Uterus (tissue), 4 donors: Measurements from ENCODE around the gene IFNLR1. TPM values are rescaled to one million over a fixed set of nuclear protein-coding genes. Genes with fewer than 3 reads are reported as not detected.

Experiments used
- DNase-seq, 2 donors: peaks; one replicate each; pipeline ENCODE4 v3.0.0-alpha.2; 2019 to 2020
- H3K27ac ChIP-seq, 2 donors: fragments of 200-600 bp; sonication (generic); 1 replicate in 1 of 2; 2 replicates in 1 of 2; pipeline ENCODE4 v1.5.1; 2016 to 2018
- H3K27me3 ChIP-seq, 2 donors: fragments of 200-600 bp; sonication (generic); one replicate each; pipeline ENCODE4 v1.5.1; 2018 to 2019; ENCODE audit warnings: control low read depth in 1 of 2
- H3K36me3 ChIP-seq, 2 donors: fragments of 200-600 bp; sonication (generic); one replicate each; pipeline ENCODE4 v1.5.1; 2019; ENCODE audit warnings: control low read depth in 1 of 2
- H3K4me1 ChIP-seq, 2 donors: fragments of 200-600 bp; sonication (generic); one replicate each; pipeline ENCODE4 v1.5.1; 2018 to 2019; ENCODE audit warnings: control low read depth in 1 of 2
- H3K4me3 ChIP-seq, 2 donors: fragments of 200-600 bp; sonication (generic); 1 replicate in 1 of 2; 2 replicates in 1 of 2; pipeline ENCODE4 v1.5.1; 2018 to 2019; ENCODE audit warnings: mild to moderate bottlenecking in 1 of 2
- H3K9me3 ChIP-seq, 2 donors: fragments of 200-600 bp; sonication (generic); one replicate each; pipeline ENCODE4 v1.5.1; 2019; ENCODE audit warnings: control low read depth in 1 of 2
- CTCF ChIP-seq, 4 experiments: fragments of 200-600 bp in 2 of 4; fragments of 450-650 bp in 2 of 4; sonication (generic) in 2 of 4; IDR thresholded peaks; one replicate each; pipeline ENCODE4 v1.5.1; 2016 to 2019; ENCODE audit warnings: antibody characterized with exemption in 4 of 4, mild to moderate bottlenecking in 2 of 4, moderate library complexity in 1 of 4
- POLR2A ChIP-seq, 2 donors: fragments of 450-650 bp; IDR thresholded peaks; one replicate each; pipeline ENCODE4 v1.6.1; 2016; ENCODE audit warnings: antibody characterized with exemption in 2 of 2, mild to moderate bottlenecking in 1 of 2, moderate library complexity in 1 of 2
- intact Hi-C: fragments of 100-400 bp; cut with DNase I; formaldehyde crosslinking; loops from one replicate; pipeline ENCODE4 v1.15.1; 2023; ENCODE audit warnings: low total_unique reads
- total RNA-seq, 4 donors: library from RNA; depleted of rRNA in 3 of 4; stranded (reverse); fragments of >200 nt in 3 of 4; gene quantifications; one replicate each; pipeline versions ENCODE4 v1.1.0 to v1.2.4, GENCODE V29; 2014 to 2023
- donor health status: DM: yes; HTN: yes; CAD: no.

The IFNLR1 gene
- total RNA-seq, 4 donors from 2014 or later, result 0.29 to 2.6 (median 1.3) TPM; not detected in 1

GRCh38 chr1:24120965-24121364 lies 66.1 kb downstream of the IFNLR1 start:
- TF ChIP-seq POLR2A (IDR thresholded peaks at IDR 0.05) (no peak), CTCF (IDR thresholded peaks at IDR 0.05) (no peak)
- Histone ChIP-seq H3K4me1 (no peaks in the 10 kb centered on the region), H3K36me3 (no peaks in the 10 kb centered on the region), H3K27me3 (no peaks in the 10 kb centered on the region), H3K9me3 (no peaks in the 10 kb centered on the region), H3K4me3 (no peak overlapping the region), H3K27ac (no peak overlapping the region)
- intact Hi-C loops, result no loop called here
- no peak for DNase-seq

GRCh38 chr1:24119859-24120756 lies 67.0 kb downstream of the IFNLR1 start:
- Histone ChIP-seq H3K4me1 (no peaks in the 10 kb centered on the region), H3K36me3 (no peaks in the 10 kb centered on the region), H3K27ac (no peak overlapping the region), H3K27me3 (no peaks in the 10 kb centered on the region), H3K9me3 (no peaks in the 10 kb centered on the region), H3K4me3 (no peak overlapping the region)
- TF ChIP-seq POLR2A (IDR thresholded peaks at IDR 0.05) (no peak), CTCF (IDR thresholded peaks at IDR 0.05) (no peak)
- DNase-seq, result no peak
- intact Hi-C loops, result no loop called here

- Histone ChIP-seq H3K27me3 (no peaks in the 10 kb centered on the region), H3K4me1 (no peaks in the 10 kb centered on the region), H3K4me3 (no peak overlapping the region), H3K27ac (no peak overlapping the region), H3K9me3 (no peaks in the 10 kb centered on the region), H3K36me3 (no peaks in the 10 kb centered on the region)
- intact Hi-C loops, result no loop called here
- no peak for DNase-seq
- TF ChIP-seq POLR2A (IDR thresholded peaks at IDR 0.05) (no peak), CTCF (IDR thresholded peaks at IDR 0.05) (no peak)
These were observed 67.6 kb downstream of the IFNLR1 start for GRCh38 chr1:24119489-24119858.

- no peaks in the 10 kb centered on the region for H3K36me3 ChIP-seq
- no peak for DNase-seq
- no peaks in the 10 kb centered on the region for H3K27me3 ChIP-seq
- TF ChIP-seq CTCF (IDR thresholded peaks at IDR 0.05), result no peak
- no peak for TF ChIP-seq POLR2A (IDR thresholded peaks at IDR 0.05)
- H3K9me3 ChIP-seq, result no peaks in the 10 kb centered on the region
- no peak overlapping the region for H3K4me3 ChIP-seq
- H3K4me1 ChIP-seq, result no peaks in the 10 kb centered on the region
- H3K27ac ChIP-seq, result no peak overlapping the region
- intact Hi-C loops, result no loop called here
These were observed 68.5 kb downstream of the IFNLR1 start for GRCh38 chr1:24118410-24119242.
